ENCODE data around the gene RDH11. TPM values are rescaled to one million over a fixed set of nuclear protein-coding genes. Genes with fewer than 3 reads are reported as not detected.

RDH11 gene
- total RNA-seq, 2 donors from 2014 or later, result 43.2 to 51.6 TPM

DNA sequence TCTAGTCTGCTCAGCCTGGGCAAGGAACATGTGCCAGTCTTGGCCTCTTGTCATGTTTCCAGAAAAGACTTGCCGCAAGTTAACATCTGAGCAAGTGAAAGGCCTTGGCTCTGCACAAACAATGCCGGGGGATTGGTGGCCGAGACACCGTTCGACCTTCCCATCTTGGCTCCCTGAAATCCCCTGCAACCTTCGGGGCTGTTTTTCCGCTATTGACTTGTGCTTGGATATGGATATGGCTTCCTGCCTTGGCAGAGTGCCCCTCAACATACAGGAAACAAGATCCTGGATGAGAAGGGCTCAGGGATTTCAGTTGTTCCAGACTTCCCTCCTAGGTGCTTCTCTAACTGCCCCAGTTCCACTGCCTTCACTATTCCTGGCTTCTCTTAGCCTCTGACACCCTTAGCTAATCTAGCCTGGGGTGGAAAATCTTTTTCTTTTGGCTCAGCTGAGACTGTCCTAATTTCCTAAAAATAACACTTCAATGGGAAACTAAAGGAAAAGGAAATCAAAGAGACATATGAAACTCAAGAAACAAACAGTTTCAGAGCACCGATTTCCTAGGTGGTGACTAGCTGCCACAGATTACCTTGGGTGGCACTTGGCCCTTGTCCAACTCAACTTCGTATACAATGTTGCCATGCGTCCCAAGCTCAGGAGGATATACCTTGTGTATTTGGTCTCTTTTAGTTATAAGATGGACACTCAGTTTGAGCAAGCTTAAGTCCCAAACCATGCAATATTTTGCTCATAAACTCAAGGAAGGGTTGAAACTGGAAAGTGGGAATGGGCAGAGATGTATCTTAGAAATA lies 40.0 kb upstream of the RDH11 start:
- Histone ChIP-seq H3K27me3 (replicated peaks; ENCODE audit: insufficient read depth) (no peaks in the 10 kb centered on the region), H3K9me3 (no peaks in the 10 kb centered on the region), H3K27ac (no peak overlapping the region), H3K4me3 (no peak overlapping the region), H3K4me1 (ENCODE audit: control insufficient read depth in 1 of 2, low read depth in 2 of 2) (no peaks in the 10 kb centered on the region), H3K36me3 (no peaks in the 10 kb centered on the region)
- TF ChIP-seq, protein P1, sequence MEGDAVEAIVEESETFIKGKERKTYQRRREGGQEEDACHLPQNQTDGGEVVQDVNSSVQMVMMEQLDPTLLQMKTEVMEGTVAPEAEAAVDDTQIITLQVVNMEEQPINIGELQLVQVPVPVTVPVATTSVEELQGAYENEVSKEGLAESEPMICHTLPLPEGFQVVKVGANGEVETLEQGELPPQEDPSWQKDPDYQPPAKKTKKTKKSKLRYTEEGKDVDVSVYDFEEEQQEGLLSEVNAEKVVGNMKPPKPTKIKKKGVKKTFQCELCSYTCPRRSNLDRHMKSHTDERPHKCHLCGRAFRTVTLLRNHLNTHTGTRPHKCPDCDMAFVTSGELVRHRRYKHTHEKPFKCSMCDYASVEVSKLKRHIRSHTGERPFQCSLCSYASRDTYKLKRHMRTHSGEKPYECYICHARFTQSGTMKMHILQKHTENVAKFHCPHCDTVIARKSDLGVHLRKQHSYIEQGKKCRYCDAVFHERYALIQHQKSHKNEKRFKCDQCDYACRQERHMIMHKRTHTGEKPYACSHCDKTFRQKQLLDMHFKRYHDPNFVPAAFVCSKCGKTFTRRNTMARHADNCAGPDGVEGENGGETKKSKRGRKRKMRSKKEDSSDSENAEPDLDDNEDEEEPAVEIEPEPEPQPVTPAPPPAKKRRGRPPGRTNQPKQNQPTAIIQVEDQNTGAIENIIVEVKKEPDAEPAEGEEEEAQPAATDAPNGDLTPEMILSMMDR (IDR thresholded peaks at IDR 0.05), result no peak
- ATAC-seq (ENCODE audit: insufficient number of reproducible peaks, low FRiP score, low read depth) (no peak), DNase-seq (ENCODE audit: low spot score) (no peak)

DNA sequence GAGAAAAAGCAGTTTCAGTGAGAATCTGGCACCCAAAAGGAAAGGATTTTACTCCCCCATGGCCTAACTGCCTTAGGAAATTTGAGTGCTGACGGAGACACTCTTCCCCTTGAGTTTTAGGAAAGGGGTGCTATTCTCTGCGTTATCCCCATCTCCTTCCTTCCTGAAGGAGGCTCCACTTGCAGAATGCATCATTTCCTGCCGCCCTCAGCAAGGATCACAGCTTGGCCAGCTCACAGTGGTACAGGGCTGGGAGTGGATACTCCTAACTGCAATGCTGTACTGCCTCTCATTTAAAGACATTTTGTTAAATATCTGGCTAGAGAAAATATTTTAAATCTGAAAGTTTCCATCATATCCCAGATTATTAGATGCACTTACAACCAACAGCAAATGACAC lies 39.1 kb upstream of the RDH11 start:
- no peaks in the 10 kb centered on the region for H3K36me3 ChIP-seq
- H3K27me3 ChIP-seq (replicated peaks; ENCODE audit: insufficient read depth), result no peaks in the 10 kb centered on the region
- H3K4me1 ChIP-seq (ENCODE audit: control insufficient read depth in 1 of 2, low read depth in 2 of 2), result no peaks in the 10 kb centered on the region
- DNase-seq (ENCODE audit: low spot score) (no peak), ATAC-seq (ENCODE audit: insufficient number of reproducible peaks, low FRiP score, low read depth) (no peak)
- H3K9me3 ChIP-seq, result no peaks in the 10 kb centered on the region
- TF ChIP-seq, protein P1 (IDR thresholded peaks at IDR 0.05), result no peak
- H3K4me3 ChIP-seq, result no peak overlapping the region
- H3K27ac ChIP-seq, result no peak overlapping the region

GRCh38 chr14:67733616-67734015 lies 38.1 kb upstream of the RDH11 start:
- TF ChIP-seq, protein P1 (IDR thresholded peaks at IDR 0.05), result no peak
- ATAC-seq (ENCODE audit: insufficient number of reproducible peaks, low FRiP score, low read depth) (no peak), DNase-seq (ENCODE audit: low spot score) (no peak)
- no peaks in the 10 kb centered on the region for H3K4me1 ChIP-seq (ENCODE audit: control insufficient read depth in 1 of 2, low read depth in 2 of 2)
- no peaks in the 10 kb centered on the region for H3K36me3 ChIP-seq
- no peak overlapping the region for H3K4me3 ChIP-seq
- H3K27me3 ChIP-seq (replicated peaks; ENCODE audit: insufficient read depth), result no peaks in the 10 kb centered on the region
- no peak overlapping the region for H3K27ac ChIP-seq
- H3K9me3 ChIP-seq, result no peaks in the 10 kb centered on the region

GRCh38 chr14:67729072-67729885 lies 33.7 kb upstream of the RDH11 start:
- no peaks in the 10 kb centered on the region for H3K27me3 ChIP-seq (replicated peaks; ENCODE audit: insufficient read depth)
- DNase-seq (ENCODE audit: low spot score), result no peak
- ATAC-seq (ENCODE audit: insufficient number of reproducible peaks, low FRiP score, low read depth), result no peak
- H3K27ac ChIP-seq, result no peak overlapping the region
- TF ChIP-seq, protein P1 (IDR thresholded peaks at IDR 0.05), result no peak
- no peaks in the 10 kb centered on the region for H3K9me3 ChIP-seq
- no peaks in the 10 kb centered on the region for H3K36me3 ChIP-seq
- no peaks in the 10 kb centered on the region for H3K4me1 ChIP-seq (ENCODE audit: control insufficient read depth in 1 of 2, low read depth in 2 of 2)
- H3K4me3 ChIP-seq, result no peak overlapping the region

- TF ChIP-seq, protein P1 (IDR thresholded peaks at IDR 0.05), result no peak
- DNase-seq (ENCODE audit: low spot score), result no peak
- no peak for ATAC-seq (ENCODE audit: insufficient number of reproducible peaks, low FRiP score, low read depth)
Observed at GRCh38 chr14:67728258-67728657, 32.7 kb upstream of the RDH11 start.

More at GRCh38 chr14:67728258-67728657, 32.7 kb upstream of the RDH11 start:
- no peak overlapping the region for H3K4me3 ChIP-seq
- no peaks in the 10 kb centered on the region for H3K27me3 ChIP-seq (replicated peaks; ENCODE audit: insufficient read depth)
- H3K9me3 ChIP-seq, result no peaks in the 10 kb centered on the region
- H3K27ac ChIP-seq, result no peak overlapping the region
- no peaks in the 10 kb centered on the region for H3K36me3 ChIP-seq
- no peaks in the 10 kb centered on the region for H3K4me1 ChIP-seq (ENCODE audit: control insufficient read depth in 1 of 2, low read depth in 2 of 2)
